GM13977 (cell line): ENCODE data around the gene UPK3A.

Experiments
- DNase-seq: peaks from one replicate; pipeline ENCODE4 v3.0.0; 2012; ENCODE audit warnings: low spot score
- CTCF ChIP-seq: IDR thresholded peaks from 2 replicates; pipeline ENCODE4 v1.5.1; 2012; ENCODE audit warnings: mild to moderate bottlenecking, control low read depth; ENCODE audit not compliant: insufficient read depth; ENCODE audit errors: extremely low read depth, missing control alignments
- in situ Hi-C: fragments of 300-500 bp; cut with MboI; formaldehyde crosslinking; loops from one replicate; pipeline ENCODE4 v1.12.0; 2022; ENCODE audit warnings: low sequenced_read_pairs, low pct_unique_long_range_greater_than_20kb, mixed read lengths, inconsistent platforms; ENCODE audit not compliant: unreplicated experiment

Gene UPK3A

GRCh38 chr22:45335021-45335818 lies 50.5 kb downstream of the UPK3A start:
- in situ Hi-C loops, result no loop called here
- DNase-seq, result no peak
- TF ChIP-seq CTCF, result no peak

DNA sequence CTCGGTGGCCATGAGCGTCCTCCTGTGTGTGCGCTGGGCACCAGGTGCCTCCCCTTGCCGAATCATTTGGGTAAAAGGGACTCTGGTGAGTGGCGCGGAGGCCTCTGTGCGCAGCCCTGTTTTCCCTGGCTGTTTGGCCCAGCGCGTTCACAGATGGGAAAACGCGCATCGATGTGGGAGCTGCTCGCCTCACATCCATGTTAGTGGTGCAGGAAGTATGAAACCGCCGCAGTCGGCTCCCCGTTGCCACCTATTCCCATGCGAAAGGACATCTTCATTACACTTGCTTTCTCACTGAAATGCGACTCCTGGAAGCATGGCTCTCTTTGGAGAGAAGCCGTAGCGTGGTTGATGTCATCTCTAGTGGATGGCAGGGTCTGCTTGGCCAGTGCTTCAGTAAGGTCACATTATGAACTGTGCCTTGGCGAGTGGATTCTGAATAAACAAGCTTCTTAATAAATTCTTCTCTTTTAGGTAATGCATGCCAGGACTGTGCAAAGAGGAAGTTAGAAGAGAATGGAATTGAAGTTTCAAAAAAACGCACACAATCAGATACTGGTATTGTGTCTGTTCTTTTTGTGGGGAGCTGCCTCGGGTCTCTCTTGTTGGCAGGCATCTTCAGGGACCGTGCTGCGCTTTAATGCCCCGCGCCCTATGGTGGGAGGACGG lies 51.2 kb downstream of the UPK3A start:
- TF ChIP-seq CTCF, result no peak
- in situ Hi-C loops, result no loop called here
- no peak for DNase-seq

GRCh38 chr22:45336971-45337431 lies 52.3 kb downstream of the UPK3A start:
- no peak for DNase-seq
- in situ Hi-C loops, result no loop called here
- no peak for TF ChIP-seq CTCF

DNA sequence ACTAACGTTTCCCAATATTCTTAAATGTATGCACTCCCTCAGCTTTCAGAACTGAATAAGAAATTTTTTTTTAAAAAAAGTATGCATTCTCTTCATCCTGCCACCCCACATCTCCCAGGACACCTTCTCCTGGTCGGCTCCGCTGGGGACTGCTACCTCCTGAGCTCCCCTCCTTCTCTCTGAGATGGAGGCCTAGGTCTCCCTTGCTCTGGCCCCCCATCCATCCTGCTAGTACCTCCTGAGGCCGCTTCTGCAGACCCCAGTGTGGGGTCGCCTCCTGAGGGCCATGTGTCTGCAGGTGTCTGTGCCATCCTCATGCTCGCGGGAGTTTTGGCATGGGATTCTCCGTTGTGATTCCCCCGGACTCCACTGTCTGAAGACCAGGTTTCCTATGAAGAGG lies 52.8 kb downstream of the UPK3A start:
- in situ Hi-C loops, result no loop called here
- no peak for DNase-seq
- TF ChIP-seq CTCF, result no peak

DNA sequence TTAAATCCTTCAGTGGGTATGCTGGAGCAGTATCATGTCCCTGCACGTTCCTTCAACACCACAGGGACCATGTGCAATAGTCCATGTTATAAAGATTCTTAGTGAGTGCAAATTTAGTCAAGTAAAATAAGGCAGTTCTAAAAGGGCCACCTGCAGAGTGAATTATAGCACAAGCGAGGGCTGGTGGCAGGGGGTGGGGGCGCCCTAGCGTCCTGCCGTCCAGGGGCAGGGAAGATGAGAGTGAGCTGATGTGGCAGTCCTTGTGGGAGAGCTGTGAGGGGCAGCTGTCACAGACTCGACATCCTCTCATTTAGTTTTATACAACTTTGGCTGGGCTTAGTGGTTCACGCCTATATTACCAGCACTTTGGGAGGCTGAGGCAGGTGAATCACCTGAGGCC lies 54.0 kb downstream of the UPK3A start:
- DNase-seq, result no peak
- in situ Hi-C loops, result no loop called here
- no peak for TF ChIP-seq CTCF

GRCh38 chr22:45340323-45340722 lies 55.6 kb downstream of the UPK3A start:
- in situ Hi-C loops, result no loop called here
- DNase-seq, result no peak
- no peak for TF ChIP-seq CTCF
